ENCODE data around the gene TRAF3IP1. TPM values are rescaled to one million over a fixed set of nuclear protein-coding genes. Genes with fewer than 3 reads are reported as not detected.

The TRAF3IP1 gene
- polyA plus RNA-seq, 3 donors = 1.2 to 1.5 (median 1.5) TPM

DNA sequence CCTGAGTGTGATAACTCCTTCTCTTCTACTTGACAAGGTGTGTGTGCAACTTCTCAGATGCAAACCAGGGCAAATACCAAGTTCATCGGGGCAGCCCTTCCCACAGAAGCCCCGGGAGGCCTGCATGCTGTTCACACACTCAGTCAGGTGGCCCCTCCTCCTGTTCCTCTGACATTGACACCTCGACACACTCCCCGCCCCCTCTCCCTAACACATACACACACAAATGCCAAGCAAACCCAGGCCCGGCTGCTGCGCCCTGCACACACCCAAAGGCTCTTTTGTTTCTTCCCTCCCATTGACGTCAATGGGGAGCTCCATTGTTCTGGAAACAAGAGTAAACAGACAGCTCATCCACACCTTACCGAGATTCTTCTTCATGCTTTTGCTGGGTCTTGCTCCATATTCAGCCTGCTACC is 30.2 kb upstream of the TRAF3IP1 start:
- H3K4me3 Mint-ChIP-seq = peak overlapping the region in 1 of 2 donors; percentile 48

DNA sequence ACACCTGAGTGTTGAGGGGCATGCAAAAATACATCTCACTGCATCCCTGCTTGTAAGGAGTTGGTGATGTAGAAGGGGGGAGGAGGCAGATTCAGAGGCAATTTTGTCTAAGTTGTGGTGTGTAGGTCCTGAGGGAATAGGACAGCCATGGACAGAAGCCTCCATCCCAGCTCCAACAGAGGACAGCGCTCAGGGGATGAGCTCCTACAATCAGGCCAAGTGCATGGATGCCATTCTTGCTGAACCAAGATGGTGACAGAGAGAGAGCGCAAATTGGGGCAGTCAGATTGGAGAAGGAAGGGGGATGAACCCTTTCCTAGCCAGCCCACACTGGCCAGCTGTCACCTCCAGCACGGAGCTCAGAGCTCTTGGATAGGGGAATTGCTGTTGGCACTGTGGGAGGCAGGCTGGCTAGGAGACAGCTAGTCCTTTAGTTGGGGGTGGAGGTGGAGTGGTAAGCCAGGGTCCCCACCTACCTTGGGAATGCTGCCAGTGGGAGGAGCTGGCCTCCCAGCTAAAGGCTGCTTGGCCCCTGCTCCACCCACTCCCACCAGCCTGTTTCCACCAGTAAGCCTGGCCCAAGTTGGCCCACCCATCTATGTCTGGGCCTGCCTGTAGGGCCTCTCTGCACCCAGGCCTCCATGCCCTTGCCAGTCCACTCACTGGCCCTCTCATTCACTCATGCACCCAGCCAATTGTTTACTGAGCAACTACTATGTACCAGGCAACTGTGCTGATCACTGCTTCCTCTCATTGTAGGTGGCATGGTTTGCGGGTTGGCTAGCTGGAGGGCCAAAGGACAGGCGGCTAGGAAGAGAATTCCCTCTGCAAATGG is 29.4 kb upstream of the TRAF3IP1 start:
- peaks cover 2 to 8% (median 5%) of the 10 kb centered on the region in 3 donors for H3K27me3 Mint-ChIP-seq (ENCODE audit: low read depth in 3 of 3)
- peaks cover 21 to 24% of the 10 kb centered on the region in 2 donors for H3K4me1 ChIP-seq (ENCODE audit: control insufficient read depth in 1 of 2, insufficient read depth in 2 of 2, low read length in 2 of 2)
- peaks cover 0 to 3% (median 0%) of the 10 kb centered on the region in 7 donors for H3K9me3 Mint-ChIP-seq
- no peak overlapping the region for H2AFZ ChIP-seq (ENCODE audit: insufficient read depth, low read depth, low read length, poor library complexity, severe bottlenecking)
- H3K36me3 Mint-ChIP-seq = peaks cover 5 to 7% of the 10 kb centered on the region in 2 donors
- no peak overlapping the region for H3K27ac ChIP-seq (ENCODE audit: low read depth in 1 of 2, low read length in 2 of 2)
- DNase-seq = no peak
- H3K27me3 ChIP-seq (ENCODE audit: control insufficient read depth in 2 of 2, insufficient read depth in 2 of 2, low read length in 2 of 2) = no peaks in the 10 kb centered on the region
- no peak overlapping the region for H3K27ac Mint-ChIP-seq
- peaks cover 33% of the 10 kb centered on the region for H3K4me1 Mint-ChIP-seq
- no peaks in the 10 kb centered on the region for H3K9me3 ChIP-seq (replicated peaks in 1 of 2; ENCODE audit: control insufficient read depth in 1 of 2, insufficient read depth in 1 of 2, low read length in 2 of 2)
- no peak overlapping the region for H3K4me3 ChIP-seq (replicated peaks in 1 of 3; ENCODE audit: low read depth in 2 of 3, low read length in 3 of 3)
- intact Hi-C loops (cut with micrococcal nuclease) = no loop called here
- H3K4me2 ChIP-seq (replicated peaks; ENCODE audit: extremely low read depth, low read length, poor library complexity, severe bottlenecking) = no peak overlapping the region
- WGBS (ENCODE audit: insufficient coverage) = no CpG with 5 or more reads among the region's 5 CpGs
- no peak overlapping the region for H3K4me3 Mint-ChIP-seq
- H3K36me3 ChIP-seq (replicated peaks in 1 of 2; ENCODE audit: control insufficient read depth in 1 of 2, insufficient read depth in 2 of 2, low read length in 2 of 2) = no peaks in the 10 kb centered on the region
- no peak overlapping the region for H3K9ac ChIP-seq (ENCODE audit: insufficient read depth, low read length, poor library complexity, severe bottlenecking)
- H3K79me2 ChIP-seq (ENCODE audit: insufficient read depth, low read length) = peaks cover 25% of the 10 kb centered on the region
- TF ChIP-seq, protein P1, sequence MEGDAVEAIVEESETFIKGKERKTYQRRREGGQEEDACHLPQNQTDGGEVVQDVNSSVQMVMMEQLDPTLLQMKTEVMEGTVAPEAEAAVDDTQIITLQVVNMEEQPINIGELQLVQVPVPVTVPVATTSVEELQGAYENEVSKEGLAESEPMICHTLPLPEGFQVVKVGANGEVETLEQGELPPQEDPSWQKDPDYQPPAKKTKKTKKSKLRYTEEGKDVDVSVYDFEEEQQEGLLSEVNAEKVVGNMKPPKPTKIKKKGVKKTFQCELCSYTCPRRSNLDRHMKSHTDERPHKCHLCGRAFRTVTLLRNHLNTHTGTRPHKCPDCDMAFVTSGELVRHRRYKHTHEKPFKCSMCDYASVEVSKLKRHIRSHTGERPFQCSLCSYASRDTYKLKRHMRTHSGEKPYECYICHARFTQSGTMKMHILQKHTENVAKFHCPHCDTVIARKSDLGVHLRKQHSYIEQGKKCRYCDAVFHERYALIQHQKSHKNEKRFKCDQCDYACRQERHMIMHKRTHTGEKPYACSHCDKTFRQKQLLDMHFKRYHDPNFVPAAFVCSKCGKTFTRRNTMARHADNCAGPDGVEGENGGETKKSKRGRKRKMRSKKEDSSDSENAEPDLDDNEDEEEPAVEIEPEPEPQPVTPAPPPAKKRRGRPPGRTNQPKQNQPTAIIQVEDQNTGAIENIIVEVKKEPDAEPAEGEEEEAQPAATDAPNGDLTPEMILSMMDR (IDR thresholded peaks at IDR 0.05) = no peak
- peaks cover 11% of the 10 kb centered on the region for H4K20me1 ChIP-seq (ENCODE audit: insufficient read depth, low read length)

More for the DNA sequence above, 30.2 kb upstream of the TRAF3IP1 start:
- Histone ChIP-seq H2AFZ (ENCODE audit: insufficient read depth, low read depth, low read length, poor library complexity, severe bottlenecking) (peak overlapping the region; percentile 84), H3K27me3 (ENCODE audit: control insufficient read depth in 2 of 2, insufficient read depth in 2 of 2, low read length in 2 of 2) (no peaks in the 10 kb centered on the region), H3K27ac (ENCODE audit: low read depth in 1 of 2, low read length in 2 of 2) (no peak overlapping the region), H3K4me3 (replicated peaks in 1 of 3; ENCODE audit: low read depth in 2 of 3, low read length in 3 of 3) (no peak overlapping the region), H4K20me1 (ENCODE audit: insufficient read depth, low read length) (peaks cover 18% of the 10 kb centered on the region), H3K9ac (ENCODE audit: insufficient read depth, low read length, poor library complexity, severe bottlenecking) (no peak overlapping the region), H3K36me3 (replicated peaks in 1 of 2; ENCODE audit: control insufficient read depth in 1 of 2, insufficient read depth in 2 of 2, low read length in 2 of 2) (no peaks in the 10 kb centered on the region), H3K9me3 (replicated peaks in 1 of 2; ENCODE audit: control insufficient read depth in 1 of 2, insufficient read depth in 1 of 2, low read length in 2 of 2) (no peaks in the 10 kb centered on the region), H3K4me2 (replicated peaks; ENCODE audit: extremely low read depth, low read length, poor library complexity, severe bottlenecking) (no peak overlapping the region), H3K4me1 (ENCODE audit: control insufficient read depth in 1 of 2, insufficient read depth in 2 of 2, low read length in 2 of 2) (peaks cover 21 to 24% of the 10 kb centered on the region in 2 donors), H3K79me2 (ENCODE audit: insufficient read depth, low read length) (peaks cover 33% of the 10 kb centered on the region)
- TF ChIP-seq, protein P1 (IDR thresholded peaks at IDR 0.05) = no peak
- 86% methylated on average over 4 of the region's 8 CpGs for WGBS (ENCODE audit: insufficient coverage)
- Mint-ChIP-seq H3K4me1 (peaks cover 34% of the 10 kb centered on the region), H3K9me3 (peaks cover 0 to 3% (median 0%) of the 10 kb centered on the region in 7 donors), H3K27ac (peak overlapping the region in 1 of 7 donors; percentile 94), H3K27me3 (ENCODE audit: low read depth in 3 of 3) (peaks cover 2 to 8% (median 5%) of the 10 kb centered on the region in 3 donors), H3K36me3 (peaks cover 5 to 14% of the 10 kb centered on the region in 2 donors)
- no peak for DNase-seq
- intact Hi-C loops (cut with micrococcal nuclease) = no loop called here

All from CD14-positive monocyte (primary cell).